Esophagus squamous epithelium (tissue), 4 donors: ENCODE measurements around the gene TANC1.

Experiments
- POLR2A ChIP-seq, 4 donors: fragments of 450-650 bp; IDR thresholded peaks; one replicate each; pipeline ENCODE4 v1.6.1; 2017; ENCODE audit warnings: antibody characterized with exemption in 4 of 4, mild to moderate bottlenecking in 4 of 4, moderate library complexity in 3 of 4
- TF ChIP-seq, protein P1 (sequence below), 6 experiments: fragments of 450-650 bp in 4 of 6; fragments of 200-600 bp in 2 of 6; sonication (generic) in 2 of 6; IDR thresholded peaks; one replicate each; pipeline ENCODE4 v1.5.1; 2016 to 2019; ENCODE audit warnings: antibody characterized with exemption in 6 of 6, mild to moderate bottlenecking in 4 of 6, moderate library complexity in 4 of 6

- TF ChIP-seq, protein P1, sequence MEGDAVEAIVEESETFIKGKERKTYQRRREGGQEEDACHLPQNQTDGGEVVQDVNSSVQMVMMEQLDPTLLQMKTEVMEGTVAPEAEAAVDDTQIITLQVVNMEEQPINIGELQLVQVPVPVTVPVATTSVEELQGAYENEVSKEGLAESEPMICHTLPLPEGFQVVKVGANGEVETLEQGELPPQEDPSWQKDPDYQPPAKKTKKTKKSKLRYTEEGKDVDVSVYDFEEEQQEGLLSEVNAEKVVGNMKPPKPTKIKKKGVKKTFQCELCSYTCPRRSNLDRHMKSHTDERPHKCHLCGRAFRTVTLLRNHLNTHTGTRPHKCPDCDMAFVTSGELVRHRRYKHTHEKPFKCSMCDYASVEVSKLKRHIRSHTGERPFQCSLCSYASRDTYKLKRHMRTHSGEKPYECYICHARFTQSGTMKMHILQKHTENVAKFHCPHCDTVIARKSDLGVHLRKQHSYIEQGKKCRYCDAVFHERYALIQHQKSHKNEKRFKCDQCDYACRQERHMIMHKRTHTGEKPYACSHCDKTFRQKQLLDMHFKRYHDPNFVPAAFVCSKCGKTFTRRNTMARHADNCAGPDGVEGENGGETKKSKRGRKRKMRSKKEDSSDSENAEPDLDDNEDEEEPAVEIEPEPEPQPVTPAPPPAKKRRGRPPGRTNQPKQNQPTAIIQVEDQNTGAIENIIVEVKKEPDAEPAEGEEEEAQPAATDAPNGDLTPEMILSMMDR (IDR thresholded peaks at IDR 0.05), result no peak
- TF ChIP-seq POLR2A (IDR thresholded peaks at IDR 0.05), result no peak
These were observed 78.5 kb downstream of the TANC1 start for GRCh38 chr2:159046966-159047365.
